ENCODE results near the gene COX19.
"Not testable (repeated sequence)": the region's sequence is repeated elsewhere in the genome, so short reads cannot be mapped to it uniquely, and the experiment has no call there.

Gene COX19

DNA sequence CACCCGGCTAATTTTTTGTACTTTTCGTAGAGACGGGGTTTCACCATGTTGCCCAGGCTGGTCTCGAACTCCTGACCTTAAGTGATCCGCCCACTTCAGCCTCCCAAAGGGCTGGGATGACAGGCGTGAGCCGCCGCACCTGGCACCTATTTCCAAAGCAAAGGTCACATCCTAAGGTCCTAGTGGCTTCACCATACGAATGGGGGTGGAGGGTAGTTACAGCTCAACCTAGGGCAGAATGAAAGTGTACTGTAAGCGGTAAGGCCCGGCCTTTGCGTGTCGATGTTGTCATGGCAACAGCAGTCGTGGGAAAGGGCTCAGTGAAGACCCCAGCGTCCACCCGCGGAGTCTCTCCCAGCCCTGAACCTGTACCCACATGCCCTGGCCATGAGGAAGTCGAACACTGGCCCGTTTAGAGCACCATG is 1.6 kb upstream of the COX19 start:
- peak; percentile 54 for DNase-seq

DNA sequence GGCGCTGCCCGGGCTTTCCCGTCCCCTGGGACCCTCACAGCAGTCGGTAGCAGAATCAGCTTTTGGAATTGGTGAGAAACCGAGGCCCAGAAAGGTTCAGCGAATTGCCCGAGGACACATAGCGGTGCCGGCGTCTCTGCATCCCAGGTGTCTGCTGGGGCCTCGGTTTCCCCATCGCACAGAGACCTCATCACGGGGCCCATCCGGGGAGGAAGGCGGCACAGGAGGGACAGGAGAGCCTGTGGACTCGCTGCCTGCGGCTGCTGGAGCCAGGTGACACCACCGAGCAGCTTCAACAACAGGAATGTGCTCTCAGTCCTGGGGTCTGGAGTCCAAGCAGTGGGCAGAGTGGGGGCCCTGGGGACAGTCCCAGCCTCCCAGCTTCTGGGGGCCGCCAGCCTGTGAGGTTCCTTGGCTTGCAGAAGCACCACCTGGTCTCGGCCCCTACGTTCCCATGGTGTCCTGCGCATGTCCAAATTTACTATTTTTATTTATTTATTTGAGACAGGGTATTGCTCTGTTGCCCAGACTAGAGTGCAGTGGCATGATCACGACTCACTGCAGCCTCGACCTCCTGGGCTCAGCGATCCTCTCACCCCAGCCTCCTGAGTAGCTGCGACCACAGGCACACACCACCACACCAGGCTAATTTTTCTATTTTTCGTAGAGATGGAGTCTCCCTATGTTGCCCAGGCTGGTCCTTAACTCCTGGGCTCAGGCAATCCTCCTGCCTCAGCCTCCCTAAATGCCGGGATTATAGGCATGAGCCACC is 539 bp upstream of the COX19 start:
- DNase-seq, result peak; percentile 47

DNA sequence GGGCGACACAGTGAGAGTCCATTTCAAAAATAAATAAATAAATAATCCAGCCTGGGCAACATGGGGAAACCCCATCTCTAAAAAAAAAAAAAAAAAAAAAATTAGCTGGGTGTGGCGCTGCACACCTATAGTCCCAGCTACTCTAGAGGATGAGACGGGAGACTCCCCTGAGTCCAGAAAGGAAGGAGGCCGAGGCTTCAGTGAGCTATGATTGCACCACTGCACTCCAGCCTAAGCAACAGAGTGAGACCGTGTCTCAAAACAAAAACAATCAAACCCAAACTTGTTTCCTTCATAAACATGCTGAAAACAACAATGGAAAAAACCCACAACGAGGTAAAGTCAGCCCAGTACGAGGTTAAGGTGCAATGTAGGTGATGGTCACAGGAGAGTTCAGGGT is 1.2 kb downstream of the COX19 start:
- no peak for DNase-seq

DNA sequence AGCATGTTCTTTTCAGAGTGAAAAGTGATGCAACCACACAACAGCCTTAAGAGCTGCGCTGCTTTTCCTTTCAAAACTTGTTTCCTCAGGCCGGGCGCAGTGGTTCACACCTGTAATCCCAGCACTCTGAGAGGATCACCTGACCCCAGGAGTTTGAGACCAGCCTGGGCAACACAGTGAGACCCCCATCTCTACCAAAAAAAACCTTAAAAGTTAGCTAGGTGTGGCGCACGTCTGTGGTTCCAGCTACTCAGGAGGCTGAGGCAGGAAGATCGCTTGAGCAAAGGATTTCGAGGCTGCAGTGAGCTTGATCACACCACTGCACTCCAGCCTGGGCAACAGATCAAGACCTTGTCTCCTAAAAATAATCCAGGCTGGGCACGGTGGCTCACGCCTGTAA is 2.0 kb downstream of the COX19 start:
- no peak for DNase-seq

DNA sequence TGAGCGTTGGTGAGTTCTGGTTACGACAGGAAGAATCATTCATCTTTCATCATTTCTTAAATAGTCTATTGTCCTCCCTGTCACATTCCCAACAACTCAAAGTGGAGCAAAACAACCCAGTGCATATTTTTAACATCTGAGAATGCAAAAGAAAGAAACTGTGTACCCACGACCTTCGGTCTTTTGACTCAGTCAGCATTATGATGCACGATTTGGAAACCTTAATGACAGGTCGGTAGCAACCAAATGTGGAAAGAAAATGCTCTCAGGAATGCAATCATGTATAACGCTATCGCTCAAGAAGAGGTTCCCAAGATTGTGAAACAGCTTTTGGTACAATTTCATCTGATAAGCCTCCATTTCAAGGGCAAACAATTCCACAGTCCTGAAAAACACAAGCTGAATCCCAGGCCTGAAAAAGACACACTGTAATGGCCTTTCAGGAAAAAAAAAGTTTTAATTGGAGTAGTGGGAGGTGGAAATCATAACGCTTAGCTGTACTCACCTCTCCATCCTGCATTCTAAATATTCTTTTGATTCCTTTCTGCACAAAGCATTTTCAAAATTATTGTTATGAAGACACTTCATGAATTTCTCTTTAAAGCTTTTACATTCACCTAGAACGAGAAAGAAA is 2.6 kb downstream of the COX19 start:
- DNase-seq, result peak; percentile 40

DNA sequence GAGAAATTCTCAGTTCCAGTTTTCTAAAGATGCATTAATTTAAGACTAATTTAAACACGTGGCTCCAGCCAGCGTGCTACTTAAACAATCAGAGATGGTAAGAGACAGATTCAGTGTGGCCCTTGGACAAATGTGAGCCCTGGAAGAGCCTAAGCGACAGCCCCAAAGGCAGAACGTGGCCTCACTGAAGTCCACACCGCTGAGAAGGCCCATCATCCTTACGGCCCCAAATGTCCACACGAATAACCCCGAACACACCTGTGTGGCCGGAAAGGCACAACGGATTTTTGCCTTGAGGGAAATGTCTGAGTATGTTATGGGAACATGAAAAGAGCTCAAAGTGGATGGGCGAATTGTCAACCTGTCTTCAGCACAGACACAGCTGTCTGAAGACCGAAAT is 3.2 kb downstream of the COX19 start:
- no peak for DNase-seq

DNA sequence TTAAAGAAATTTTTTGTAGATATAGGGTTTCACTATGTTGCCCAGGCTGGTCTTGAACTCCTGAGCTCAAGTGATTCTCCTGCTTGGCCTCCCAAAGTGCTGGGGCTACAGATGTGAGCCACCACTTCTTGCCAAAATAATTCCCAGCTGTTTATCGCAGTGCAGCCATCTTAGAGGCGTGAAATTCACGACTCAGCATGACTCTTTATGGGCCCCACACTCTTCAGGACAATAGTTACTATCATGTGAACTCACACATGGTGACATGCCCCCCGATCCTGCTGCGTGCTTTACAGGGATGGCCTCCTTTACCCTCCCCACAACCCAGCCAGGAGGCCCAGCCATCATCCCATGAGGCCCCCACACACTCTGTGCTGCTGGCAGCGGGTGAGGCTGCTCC is 4.6 kb downstream of the COX19 start:
- no peak for DNase-seq

DNA sequence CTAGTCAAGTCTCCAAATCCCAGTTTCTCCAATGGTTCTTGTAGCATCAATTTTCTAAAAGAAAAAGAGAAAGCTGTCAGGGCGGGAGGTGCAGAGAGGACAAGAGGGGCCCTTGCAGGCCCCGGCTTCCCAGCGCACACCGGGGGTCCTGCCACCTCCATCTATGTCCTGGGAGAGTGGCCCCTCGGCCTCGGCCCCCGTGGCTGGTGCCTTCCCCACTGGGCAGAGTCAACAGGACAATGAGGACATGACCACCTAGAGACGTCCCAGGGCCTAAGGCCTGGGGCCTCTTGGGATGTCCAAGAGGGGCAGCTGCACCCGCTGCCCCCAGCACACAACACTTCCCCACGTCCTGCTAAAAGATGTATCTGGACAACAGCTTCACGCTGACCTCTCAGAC is 5.9 kb downstream of the COX19 start:
- no peak for DNase-seq

DNA sequence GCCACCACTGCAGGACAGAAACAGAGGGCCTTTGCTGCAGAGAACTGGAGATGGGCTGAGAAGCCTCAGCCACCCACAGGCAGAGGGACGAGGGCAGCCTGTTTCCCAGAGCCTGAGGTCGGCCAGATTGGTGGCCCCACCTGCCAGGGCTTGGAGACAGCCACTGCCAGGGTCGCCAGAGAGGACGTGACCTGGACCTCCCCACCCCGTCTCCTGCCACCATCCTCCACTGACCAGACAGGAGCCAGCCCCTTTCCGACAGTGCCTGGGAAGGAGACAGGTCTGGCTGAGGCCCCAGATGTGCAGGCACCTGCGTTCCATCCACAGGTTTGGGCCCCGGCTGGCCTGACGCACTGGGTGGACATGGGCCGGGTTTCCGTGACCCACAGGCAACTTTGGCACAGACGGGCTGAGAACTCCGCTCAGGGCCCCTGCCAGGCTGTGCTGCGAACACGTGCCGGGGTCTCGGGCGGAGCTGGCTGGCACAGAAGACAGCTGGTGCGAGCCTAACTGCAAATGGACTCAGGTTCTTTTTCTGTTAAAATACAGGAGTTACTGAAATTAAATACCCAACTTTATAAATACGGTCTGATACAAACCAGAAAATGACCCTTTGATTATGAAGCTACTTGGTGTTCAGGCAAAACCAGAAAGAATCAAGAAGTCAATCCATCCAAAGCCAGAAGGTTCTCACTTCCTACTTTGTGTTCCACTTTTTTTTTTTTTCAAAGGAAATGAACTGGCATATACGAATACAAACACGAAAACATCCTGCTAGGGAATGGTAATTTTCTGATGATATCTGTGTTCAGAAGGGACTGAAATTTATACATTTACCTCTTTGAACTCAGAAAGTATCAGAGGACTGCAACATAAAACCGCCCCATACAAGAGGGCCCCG is 6.9 kb downstream of the COX19 start:
- no peak for DNase-seq

DNA sequence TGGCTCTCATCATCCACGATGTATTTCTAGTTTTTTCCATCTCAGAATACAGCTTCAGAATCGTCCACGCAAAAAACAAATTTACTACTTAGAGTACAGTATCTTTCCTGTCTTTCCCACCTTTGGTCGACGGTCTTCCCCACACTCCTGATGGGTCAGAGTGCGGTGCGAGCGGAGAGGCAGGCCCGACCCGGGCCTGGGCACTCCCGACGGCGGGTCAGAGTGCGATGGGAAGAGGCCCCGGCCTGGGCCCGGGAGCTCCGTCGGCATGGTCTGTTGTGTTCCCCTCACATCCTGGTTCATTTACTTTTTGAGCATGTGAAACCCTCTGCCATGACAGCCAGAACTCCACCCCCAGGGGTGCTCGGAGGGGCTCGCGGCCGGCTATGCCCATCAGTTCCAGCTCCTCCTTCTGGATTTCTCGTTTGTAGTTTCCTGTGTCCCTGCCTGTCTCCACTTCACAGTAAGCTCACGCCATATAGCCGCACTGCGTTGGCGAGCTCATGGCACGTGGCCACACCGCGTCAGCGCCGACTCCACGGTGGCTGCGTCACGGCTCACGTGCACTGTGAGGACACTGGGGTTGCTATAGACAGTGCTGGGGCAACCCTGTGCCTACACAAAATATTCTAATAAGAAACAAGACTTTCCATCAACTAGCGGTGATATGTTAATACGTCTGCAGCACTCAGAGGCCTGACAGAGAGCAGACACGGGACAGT is 7.8 kb downstream of the COX19 start:
- no peak for DNase-seq

DNA sequence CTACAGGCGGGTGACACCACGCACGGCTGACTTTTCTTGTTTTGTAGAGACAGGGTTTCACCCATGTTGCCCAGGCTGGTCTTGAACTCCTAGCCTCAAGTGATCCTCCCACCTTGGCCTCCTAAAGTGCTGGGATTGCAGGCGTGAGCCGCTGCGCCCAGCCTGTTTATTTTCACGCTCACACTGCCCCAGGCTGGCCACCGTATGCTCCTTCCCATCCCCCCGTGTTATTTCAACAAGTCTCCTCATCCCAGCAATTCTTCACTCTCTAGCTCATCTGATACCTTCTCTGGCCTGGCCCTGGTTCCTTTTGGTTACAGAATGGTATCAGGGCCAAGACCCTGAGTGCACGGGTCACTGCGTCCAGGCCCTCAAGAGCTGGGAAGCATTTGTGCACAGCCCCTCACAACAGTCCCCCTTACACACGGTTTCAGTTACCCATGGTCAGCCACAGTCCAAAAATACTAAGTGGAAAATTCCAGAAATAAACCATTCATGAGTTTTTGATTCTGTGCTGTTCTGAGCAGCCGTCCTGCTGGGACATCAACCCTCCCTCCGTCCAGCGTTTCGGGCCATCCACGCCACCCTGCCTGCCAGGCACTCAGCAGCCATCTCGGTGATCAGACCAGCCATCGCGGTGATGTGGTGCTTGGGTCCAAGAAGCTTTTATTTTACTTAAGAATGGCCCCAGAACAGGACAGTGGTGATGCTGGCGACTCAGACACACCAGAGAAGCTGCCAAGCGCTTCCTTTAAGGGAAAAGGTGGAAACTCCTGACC is 8.9 kb downstream of the COX19 start:
- DNase-seq, result no peak

DNA sequence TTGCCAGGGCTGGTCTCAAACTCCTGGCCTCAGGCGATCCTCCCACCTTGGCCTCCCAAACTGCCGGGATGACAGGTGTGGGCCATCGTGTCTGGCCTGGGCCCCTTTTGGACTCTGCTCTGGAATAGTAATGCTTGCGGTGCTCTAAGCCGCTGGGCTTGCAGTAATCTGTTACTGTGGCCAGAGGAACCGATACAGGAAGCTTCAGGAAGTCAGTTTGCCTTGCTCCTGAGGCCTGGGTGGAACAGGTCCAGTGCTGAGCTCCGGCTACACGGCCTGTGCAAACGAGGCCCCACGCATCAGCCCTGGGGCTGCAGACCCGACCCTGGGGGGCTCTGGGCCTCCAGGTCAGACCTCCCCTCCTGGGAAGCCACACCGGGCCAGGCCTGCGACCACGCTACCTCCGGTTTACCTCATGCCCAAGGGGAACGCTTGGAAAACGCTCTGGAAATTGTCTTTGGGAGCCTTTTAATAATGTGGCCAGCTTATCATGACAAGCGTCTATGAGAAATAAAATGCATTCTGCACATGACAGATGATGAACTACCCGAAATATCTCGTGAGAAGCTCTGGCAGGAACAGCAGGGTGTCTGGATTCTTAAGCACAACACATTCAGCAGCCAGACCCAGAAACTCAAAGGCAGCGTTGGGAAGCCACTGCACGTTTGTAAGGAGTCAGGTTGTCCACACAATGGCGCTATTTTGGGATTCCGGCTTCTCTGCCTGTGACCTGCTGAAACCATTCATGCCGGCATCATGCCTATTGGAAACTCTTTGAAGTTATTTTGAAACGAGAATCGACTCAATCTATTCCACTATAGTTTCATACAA is 10.7 kb downstream of the COX19 start:
- DNase-seq, result peak; percentile 67

DNA sequence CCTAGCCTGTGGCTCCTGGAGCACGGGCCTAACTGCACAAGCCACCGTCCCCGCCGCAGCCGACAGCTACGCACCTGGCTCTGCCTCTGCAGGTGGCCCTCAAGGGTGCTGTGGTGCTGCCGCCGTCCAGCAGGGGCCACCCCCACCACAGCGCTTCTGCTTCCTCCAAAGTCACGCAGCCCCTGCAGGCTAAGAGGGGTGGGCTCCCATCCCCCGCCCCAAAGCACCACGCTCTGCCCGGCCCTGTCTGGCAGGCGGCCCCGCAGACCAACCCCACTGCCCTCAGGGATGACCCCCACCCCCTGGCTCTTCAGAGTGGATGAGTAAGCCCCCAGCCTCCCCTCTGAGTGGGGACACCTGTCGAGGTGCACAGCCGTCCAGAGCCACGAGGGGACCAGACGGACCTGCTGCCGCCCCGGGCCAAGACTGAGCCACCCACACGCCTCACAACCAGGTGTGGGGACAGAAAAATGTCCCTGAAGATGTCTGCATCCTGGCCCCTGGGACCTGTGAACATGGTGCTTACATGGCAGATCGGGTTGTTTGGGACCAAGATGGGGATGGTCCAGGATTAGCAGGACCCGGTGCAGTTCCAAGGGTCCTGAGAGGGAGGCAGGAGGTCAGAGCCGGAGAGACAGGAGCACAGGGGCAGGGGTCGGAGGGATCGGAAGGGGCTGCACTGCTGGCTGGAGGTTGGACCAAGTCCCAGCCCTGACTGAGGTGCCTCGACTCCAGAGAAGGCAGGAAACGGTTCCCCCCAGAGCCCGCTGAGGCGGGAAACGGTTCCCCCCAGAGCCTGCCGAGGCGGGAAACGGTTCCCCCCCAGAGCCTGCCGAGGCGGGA is 11.9 kb downstream of the COX19 start:
- no peak for DNase-seq

DNA sequence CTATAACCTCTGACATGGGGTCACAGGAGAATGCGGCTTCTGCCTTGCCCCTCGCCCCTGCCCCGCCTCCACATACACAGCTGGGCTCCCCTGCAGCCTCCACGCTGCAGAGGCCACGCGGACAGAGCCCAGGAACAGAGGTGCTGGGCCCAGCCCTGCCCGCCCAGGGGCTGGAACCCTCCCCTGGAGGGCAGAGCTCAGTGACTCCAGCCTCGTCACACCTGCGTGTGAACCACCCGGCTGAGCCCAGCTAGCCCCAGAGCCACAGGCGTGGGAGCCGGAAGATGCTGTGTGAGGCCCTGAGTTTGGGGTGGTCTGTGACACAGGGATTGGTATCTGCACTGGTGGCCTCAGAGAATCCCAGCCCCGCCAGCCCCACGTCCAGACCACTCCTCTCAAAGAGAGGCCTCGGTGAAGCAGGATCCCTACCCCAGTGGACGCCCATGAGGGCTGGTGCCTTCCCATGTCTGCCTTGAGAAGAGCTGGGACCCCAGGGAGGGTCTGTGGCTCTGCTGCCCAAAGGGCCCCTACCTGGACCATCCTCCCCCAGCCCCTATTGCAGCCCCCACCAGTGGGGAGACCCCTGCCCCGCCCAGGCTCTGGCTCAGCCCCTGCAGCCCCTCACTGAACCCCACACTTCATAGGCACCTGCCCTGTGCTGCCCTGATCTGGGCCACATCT is 12.8 kb downstream of the COX19 start:
- DNase-seq, result no peak

DNA sequence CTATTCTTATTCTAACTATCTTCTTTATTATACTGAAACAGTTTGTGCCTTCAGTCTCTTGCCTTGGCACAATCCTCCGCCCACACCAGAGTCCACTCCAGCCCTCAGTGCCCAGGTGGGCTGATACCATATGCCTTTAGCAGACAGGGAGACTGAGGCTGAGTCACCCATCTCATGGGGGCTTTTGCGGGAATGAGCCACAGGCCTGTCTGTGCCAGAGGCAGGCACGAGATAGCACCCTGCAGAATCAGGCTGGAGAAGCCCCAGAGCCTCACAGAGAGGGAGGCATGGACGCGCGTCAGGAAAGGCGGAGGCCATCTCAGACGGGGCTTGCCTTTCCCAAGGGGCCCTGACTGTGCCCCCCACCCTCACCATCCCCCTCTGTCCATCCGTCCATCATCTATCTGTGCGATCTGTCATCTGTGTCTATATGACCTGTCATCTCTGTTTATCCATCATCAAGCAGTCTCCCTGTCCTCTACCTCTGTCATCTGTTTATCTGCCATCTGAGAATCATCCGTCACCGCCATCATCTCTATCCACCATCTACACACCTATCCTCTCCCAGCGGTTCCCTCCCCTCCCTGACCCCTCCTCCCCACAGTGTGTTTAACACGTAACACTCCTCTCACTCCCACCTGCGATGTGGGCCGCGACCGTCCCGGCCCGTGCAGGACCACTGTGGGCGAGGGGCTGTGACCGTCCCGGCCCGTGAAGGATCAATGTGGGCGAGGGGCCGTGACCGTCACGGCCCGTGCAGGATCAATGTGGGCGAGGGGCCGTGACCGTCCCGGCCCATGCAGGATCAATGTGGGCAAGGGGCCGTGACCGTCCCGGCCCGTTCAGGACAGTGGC is 13.6 kb downstream of the COX19 start:
- DNase-seq, result no peak

DNA sequence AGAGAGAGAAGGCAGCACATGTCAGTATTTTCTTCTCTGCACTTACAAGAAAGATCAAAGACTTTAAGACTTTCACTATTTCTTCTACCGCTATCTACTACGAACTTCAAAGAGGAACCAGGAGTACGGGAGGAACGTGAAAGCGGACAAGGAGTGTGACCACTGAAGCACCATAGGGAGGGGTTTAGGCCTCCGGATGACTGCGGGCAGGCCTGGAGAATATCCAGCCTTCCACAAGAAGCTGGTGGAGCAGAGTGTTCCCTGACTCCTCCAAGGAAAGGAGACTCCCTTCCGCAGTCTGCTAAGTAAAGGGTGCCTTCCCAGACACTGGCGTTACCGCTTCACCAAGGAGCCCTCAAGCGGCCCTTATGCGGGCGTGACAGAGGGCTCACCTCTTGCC is 14.4 kb downstream of the COX19 start:
- not testable (repeated sequence) for DNase-seq

DNA sequence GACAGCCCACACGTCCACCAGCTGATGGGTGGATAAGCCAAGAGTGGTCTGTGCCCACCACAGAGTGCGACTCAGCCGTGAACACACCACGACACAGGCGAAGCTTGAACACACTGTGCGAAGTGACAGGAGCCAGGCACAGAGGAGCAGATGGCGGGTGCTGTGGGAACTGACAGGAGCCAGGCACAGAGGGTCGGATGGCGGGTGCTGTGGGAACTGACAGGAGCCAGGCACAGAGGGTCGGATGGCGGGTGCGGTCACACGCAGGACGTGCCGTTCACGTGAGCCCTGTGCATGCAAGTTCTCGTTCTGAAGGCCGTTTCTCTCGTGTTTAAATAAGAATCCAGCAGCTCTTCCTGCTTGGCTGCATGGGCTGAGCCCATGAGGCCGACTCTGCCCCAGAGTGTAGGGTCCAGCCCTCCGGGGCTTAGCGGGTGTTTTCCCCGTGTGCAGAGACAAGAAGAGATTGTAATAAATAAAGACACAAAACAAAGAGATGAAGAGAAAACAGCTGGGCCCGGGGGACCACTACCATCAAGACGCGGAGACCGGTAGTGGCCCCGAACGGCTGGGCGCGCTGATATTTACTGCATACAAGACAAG is 15.0 kb downstream of the COX19 start:
- no peak for DNase-seq

DNA sequence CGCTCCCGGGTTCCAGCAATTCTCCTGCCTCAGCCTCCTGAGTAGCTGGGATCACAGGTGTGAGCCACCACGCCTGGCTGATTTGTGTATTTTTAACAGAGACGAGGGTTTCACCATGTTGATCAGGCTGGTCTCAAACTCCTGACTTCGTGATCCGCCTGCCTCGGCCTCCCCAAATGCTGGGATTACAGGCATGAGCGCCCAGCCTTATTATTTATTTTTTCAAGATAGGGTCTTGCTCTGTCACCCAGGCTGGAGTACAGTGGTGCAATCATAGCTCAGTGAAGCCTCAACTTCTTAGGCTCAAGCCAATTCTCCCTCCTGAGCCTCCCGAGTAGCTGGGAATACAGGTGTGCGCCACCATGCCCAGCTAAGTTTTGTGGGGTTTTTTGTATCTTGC is 15.6 kb downstream of the COX19 start:
- DNase-seq, result not testable (repeated sequence)
